Measurements from ENCODE around the gene TPCN1. TPM values are rescaled to one million over a fixed set of nuclear protein-coding genes. Genes with fewer than 3 reads are reported as not detected.

The TPCN1 gene
- total RNA-seq, 1 experiment from 2014 or later: 43.0 TPM

- DNase-seq (ENCODE audit: unreplicated experiment): peak; percentile 62
- ChIA-PET POLR2A (interaction anchor here (0.7 to 2.2 kb wide), 8 partner anchors 8 to 150 kb away, joined by 3 to 18 read pairs (median 6); partner anchors contain the start of genes DDX54, PLBD2 and SDSL), CTCF (interaction anchor here (0.5 to 0.6 kb wide), 2 partner anchors 142 to 180 kb away, joined by 3 read pairs; no protein-coding TSS in a partner anchor)
- peak overlapping the region; percentile 75 for H3K27ac Mint-ChIP-seq (ENCODE audit: low read depth, unreplicated experiment)
- H3K36me3 Mint-ChIP-seq (ENCODE audit: insufficient read depth, unreplicated experiment): peaks cover 32% of the 10 kb centered on the region
- TSS peak; percentile 72 for BruUV-seq (replicated peaks)
- H3K27me3 Mint-ChIP-seq (ENCODE audit: insufficient read depth, unreplicated experiment): no peaks in the 10 kb centered on the region
- no peak for TF ChIP-seq CTCF (IDR thresholded peaks at IDR 0.05; ENCODE audit: unreplicated experiment)
- intact Hi-C loops (cut with micrococcal nuclease): loop anchor here (2.0 to 10.0 kb wide), 3 partner anchors 25 to 109 kb away; partner anchors contain the start of genes PLBD2, SDSL and TPCN1
- no peaks in the 10 kb centered on the region for H3K9me3 Mint-ChIP-seq (ENCODE audit: unreplicated experiment)
- peak overlapping the region; percentile 81 for H3K4me3 Mint-ChIP-seq (ENCODE audit: unreplicated experiment)
- peaks cover 5% of the 10 kb centered on the region for H3K4me1 Mint-ChIP-seq (ENCODE audit: insufficient read depth, unreplicated experiment)
Observed at GRCh38 chr12:113333877-113334785, 112.9 kb downstream of the TPCN1 start.

- no peaks in the 10 kb centered on the region for H3K9me3 Mint-ChIP-seq (ENCODE audit: unreplicated experiment)
Observed at GRCh38 chr12:113334786-113335539, 113.7 kb downstream of the TPCN1 start, which contains the start of gene SLC8B1. Gene SLC8B1, minus strand, starts transcription at chr12:113335109. Its CDS starts 2,231 bp downstream, at chr12:113332878.

GRCh38 chr12:113339540-113339939 lies 118.3 kb downstream of the TPCN1 start:
- H3K4me3 Mint-ChIP-seq (ENCODE audit: unreplicated experiment): no peak overlapping the region
- intact Hi-C loops (cut with micrococcal nuclease): loop anchor here (10.0 kb wide), 1 partner anchor 115 kb away; the partner anchor contains the start of gene TPCN1
- no peaks in the 10 kb centered on the region for H3K27me3 Mint-ChIP-seq (ENCODE audit: insufficient read depth, unreplicated experiment)
- H3K9me3 Mint-ChIP-seq (ENCODE audit: unreplicated experiment): no peaks in the 10 kb centered on the region
- ChIA-PET POLR2A (no interaction called here), CTCF (interaction anchor here (0.7 kb wide), 1 partner anchor 10 kb away, joined by 4 read pairs; no protein-coding TSS in a partner anchor)
- peaks cover 4% of the 10 kb centered on the region for H3K36me3 Mint-ChIP-seq (ENCODE audit: insufficient read depth, unreplicated experiment)
- no peak overlapping the region for H3K27ac Mint-ChIP-seq (ENCODE audit: low read depth, unreplicated experiment)
- DNase-seq (ENCODE audit: unreplicated experiment): no peak
- H3K4me1 Mint-ChIP-seq (ENCODE audit: insufficient read depth, unreplicated experiment): no peaks in the 10 kb centered on the region
- no peak for TF ChIP-seq CTCF (IDR thresholded peaks at IDR 0.05; ENCODE audit: unreplicated experiment)
- no TSS peak for BruUV-seq (replicated peaks)

More at GRCh38 chr12:113334786-113335539, 113.7 kb downstream of the TPCN1 start, which contains the start of gene SLC8B1:
- intact Hi-C loops (cut with micrococcal nuclease): loop anchor here (2.0 to 10.0 kb wide), 3 partner anchors 24 to 110 kb away; partner anchors contain the start of genes PLBD2, SDSL and TPCN1
- H3K27me3 Mint-ChIP-seq (ENCODE audit: insufficient read depth, unreplicated experiment): no peaks in the 10 kb centered on the region
- H3K4me3 Mint-ChIP-seq (ENCODE audit: unreplicated experiment): peak within 1 kb of the TSS; percentile 81
- peaks cover under 1% of the 10 kb centered on the region for H3K4me1 Mint-ChIP-seq (ENCODE audit: insufficient read depth, unreplicated experiment)
- H3K27ac Mint-ChIP-seq (ENCODE audit: low read depth, unreplicated experiment): peak within 1 kb of the TSS; percentile 75
- TF ChIP-seq CTCF (IDR thresholded peaks at IDR 0.05; ENCODE audit: unreplicated experiment): no peak
- BruUV-seq (replicated peaks): no TSS peak
- ChIA-PET CTCF (interaction anchor here (0.6 to 0.7 kb wide), 3 partner anchors 11 to 777 kb away, joined by 3 to 5 read pairs (median 3); no protein-coding TSS in a partner anchor), POLR2A (interaction anchor here (0.5 to 2.2 kb wide), 13 partner anchors 9 to 150 kb away, joined by 3 to 18 read pairs (median 4); partner anchors contain the start of genes DDX54, PLBD2 and SDSL)
- DNase-seq (ENCODE audit: unreplicated experiment): peak; percentile 85
- H3K36me3 Mint-ChIP-seq (ENCODE audit: insufficient read depth, unreplicated experiment): peaks cover 24% of the 10 kb centered on the region
